ENCODE results near the gene PUSL1. TPM values are rescaled to one million over a fixed set of nuclear protein-coding genes. Genes with fewer than 3 reads are reported as not detected.

PUSL1 gene
- polyA plus RNA-seq, 2 of the 4 experiments (the other 2 are of a cell fraction), result 7.4 to 14.6 TPM

DNA sequence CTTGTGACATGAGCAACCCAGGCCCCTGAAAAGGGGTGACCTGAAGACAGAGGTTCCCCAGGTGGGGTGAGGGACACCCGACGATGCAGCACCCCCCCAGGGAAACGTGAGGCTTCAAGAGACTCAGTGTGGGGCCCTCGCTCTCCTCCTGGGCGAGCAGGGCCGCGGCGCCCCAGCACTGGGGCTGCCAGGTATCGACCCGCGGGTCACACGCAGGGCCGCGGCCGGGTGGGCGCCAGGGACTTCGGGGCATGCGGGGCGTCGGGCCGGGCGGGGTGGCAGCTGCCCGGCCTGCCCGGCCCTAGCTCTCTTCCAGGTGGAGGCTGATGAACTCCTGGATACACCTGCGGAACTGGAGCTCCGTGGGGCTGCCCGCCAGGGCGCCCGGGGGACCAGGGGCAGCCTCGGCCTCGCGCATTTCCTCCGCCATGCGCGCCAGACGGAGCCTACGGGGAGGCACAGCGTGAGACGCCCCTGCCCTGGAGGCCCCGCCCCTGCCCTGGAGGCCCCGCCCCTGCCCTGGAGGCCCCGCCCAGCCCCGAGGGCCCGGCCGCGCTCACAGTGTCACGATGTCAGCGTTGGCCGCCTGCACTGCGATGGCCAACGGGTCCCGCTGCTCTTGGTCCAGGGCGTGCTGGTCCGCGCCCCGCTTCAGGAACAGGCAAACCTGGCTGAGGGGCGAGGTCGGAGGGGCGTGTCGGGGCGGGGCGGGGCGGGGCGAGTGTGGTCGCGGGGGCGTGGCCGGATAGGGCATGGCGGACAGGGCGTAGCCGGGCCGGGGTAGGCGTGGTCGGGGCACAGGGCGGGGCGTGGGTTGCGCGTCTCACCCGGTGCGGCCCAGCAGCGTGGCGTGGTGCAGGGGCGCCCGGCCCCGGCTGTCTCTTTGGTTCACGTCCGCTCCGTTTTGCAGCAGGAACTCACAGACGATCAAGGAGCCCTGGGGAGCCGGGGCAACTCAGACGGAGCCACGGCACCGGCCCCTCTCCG is 14.8 kb upstream of the PUSL1 start:
- TF ChIP-seq, protein P1, sequence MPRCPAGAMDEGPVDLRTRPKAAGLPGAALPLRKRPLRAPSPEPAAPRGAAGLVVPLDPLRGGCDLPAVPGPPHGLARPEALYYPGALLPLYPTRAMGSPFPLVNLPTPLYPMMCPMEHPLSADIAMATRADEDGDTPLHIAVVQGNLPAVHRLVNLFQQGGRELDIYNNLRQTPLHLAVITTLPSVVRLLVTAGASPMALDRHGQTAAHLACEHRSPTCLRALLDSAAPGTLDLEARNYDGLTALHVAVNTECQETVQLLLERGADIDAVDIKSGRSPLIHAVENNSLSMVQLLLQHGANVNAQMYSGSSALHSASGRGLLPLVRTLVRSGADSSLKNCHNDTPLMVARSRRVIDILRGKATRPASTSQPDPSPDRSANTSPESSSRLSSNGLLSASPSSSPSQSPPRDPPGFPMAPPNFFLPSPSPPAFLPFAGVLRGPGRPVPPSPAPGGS (IDR thresholded peaks at IDR 0.05), result no peak
- TF ChIP-seq ZSCAN20 (CRISPR knock-in tag; IDR thresholded peaks at IDR 0.05) (no peak), GATA3 (IDR thresholded peaks at IDR 0.05; ENCODE audit: borderline replicate concordance) (no peak), HES2 (IDR thresholded peaks at IDR 0.05) (no peak), RNF2 (IDR thresholded peaks at IDR 0.05; ENCODE audit: borderline replicate concordance, low read depth) (no peak), NR3C1 (IDR thresholded peaks at IDR 0.05) (no peak), JUN (IDR thresholded peaks at IDR 0.05) (no peak), MYC (IDR thresholded peaks at IDR 0.05; ENCODE audit: borderline replicate concordance, low read length) (no peak), RFX5 (IDR thresholded peaks at IDR 0.05) (no peak), HOXB13 (CRISPR knock-in tag; IDR thresholded peaks at IDR 0.05; ENCODE audit: low read depth) (no peak), CBX2 (IDR thresholded peaks at IDR 0.05; ENCODE audit: borderline replicate concordance, low read depth) (no peak), MAZ (IDR thresholded peaks at IDR 0.05; ENCODE audit: borderline replicate concordance, low read depth, low read length) (no peak), FOSB (CRISPR knock-in tag; IDR thresholded peaks at IDR 0.05) (no peak), PHF8 (IDR thresholded peaks at IDR 0.05; ENCODE audit: borderline replicate concordance, low read depth) (no peak), SMC3 (IDR thresholded peaks at IDR 0.05) (no peak), BHLHE40 (IDR thresholded peaks at IDR 0.05; ENCODE audit: low read depth, low read length) (no peak), CHD2 (IDR thresholded peaks at IDR 0.05; ENCODE audit: low read length, partially characterized antibody) (no peak)
- TF ChIP-seq, protein P2, sequence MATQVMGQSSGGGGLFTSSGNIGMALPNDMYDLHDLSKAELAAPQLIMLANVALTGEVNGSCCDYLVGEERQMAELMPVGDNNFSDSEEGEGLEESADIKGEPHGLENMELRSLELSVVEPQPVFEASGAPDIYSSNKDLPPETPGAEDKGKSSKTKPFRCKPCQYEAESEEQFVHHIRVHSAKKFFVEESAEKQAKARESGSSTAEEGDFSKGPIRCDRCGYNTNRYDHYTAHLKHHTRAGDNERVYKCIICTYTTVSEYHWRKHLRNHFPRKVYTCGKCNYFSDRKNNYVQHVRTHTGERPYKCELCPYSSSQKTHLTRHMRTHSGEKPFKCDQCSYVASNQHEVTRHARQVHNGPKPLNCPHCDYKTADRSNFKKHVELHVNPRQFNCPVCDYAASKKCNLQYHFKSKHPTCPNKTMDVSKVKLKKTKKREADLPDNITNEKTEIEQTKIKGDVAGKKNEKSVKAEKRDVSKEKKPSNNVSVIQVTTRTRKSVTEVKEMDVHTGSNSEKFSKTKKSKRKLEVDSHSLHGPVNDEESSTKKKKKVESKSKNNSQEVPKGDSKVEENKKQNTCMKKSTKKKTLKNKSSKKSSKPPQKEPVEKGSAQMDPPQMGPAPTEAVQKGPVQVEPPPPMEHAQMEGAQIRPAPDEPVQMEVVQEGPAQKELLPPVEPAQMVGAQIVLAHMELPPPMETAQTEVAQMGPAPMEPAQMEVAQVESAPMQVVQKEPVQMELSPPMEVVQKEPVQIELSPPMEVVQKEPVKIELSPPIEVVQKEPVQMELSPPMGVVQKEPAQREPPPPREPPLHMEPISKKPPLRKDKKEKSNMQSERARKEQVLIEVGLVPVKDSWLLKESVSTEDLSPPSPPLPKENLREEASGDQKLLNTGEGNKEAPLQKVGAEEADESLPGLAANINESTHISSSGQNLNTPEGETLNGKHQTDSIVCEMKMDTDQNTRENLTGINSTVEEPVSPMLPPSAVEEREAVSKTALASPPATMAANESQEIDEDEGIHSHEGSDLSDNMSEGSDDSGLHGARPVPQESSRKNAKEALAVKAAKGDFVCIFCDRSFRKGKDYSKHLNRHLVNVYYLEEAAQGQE (IDR thresholded peaks at IDR 0.05), result no peak
- TF ChIP-seq, protein P3, sequence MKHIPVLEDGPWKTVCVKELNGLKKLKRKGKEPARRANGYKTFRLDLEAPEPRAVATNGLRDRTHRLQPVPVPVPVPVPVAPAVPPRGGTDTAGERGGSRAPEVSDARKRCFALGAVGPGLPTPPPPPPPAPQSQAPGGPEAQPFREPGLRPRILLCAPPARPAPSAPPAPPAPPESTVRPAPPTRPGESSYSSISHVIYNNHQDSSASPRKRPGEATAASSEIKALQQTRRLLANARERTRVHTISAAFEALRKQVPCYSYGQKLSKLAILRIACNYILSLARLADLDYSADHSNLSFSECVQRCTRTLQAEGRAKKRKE (CRISPR knock-in tag; IDR thresholded peaks at IDR 0.05; ENCODE audit: low read depth), result no peak
- FAIRE-seq (no peak), ATAC-seq (no peak), DNase-seq (ENCODE audit: low read depth in 1 of 2, low spot score in 1 of 2) (no peak)
- no peak overlapping the region for H3K4me3 ChIP-seq
- ChIA-PET POLR2A (no interaction called here), CTCF (interaction anchor here (1.1 to 3.7 kb wide), 3 partner anchors 15 to 191 kb away, joined by 3 to 17 read pairs (median 17); partner anchors contain the start of gene SCNN1D)
- H3K4me1 ChIP-seq, result no peaks in the 10 kb centered on the region
- H3K27ac ChIP-seq, result no peak overlapping the region
- WGBS (ENCODE audit: missing lambda C conversion rate), result 95% methylated on average over 22 of the region's 94 CpGs
- H3K4me2 ChIP-seq, result no peak overlapping the region
- H3K9me3 ChIP-seq, result no peaks in the 10 kb centered on the region
